Calu3 (cell line): ENCODE measurements around the gene EFNA2. TPM values are rescaled to one million over a fixed set of nuclear protein-coding genes. Genes with fewer than 3 reads are reported as not detected.

Experiments used
- BruUV-seq: library from RNA; stranded (reverse); fragments of 400-500 nt; replicated peaks from 2 replicates; lab custom pipeline; 2021; lab: Mats Ljungman, UMichigan
- CTCF ChIA-PET: fragments of 300-600 bp; sonication (Branson Sonifier 250); formaldehyde crosslinking; loops from one replicate; lab custom pipeline; 2022; ENCODE audit warnings: antibody characterized with exemption; lab: Charles Lee
- DNase-seq: peaks from one replicate; pipeline ENCODE4 v3.0.0; 2022
- H3K27ac Mint-ChIP-seq: one replicate; pipeline ENCODE4 v1.8.0; 2022; ENCODE audit warnings: mixed read lengths; ENCODE audit not compliant: unreplicated experiment
- H3K27me3 Mint-ChIP-seq: one replicate; pipeline ENCODE4 v1.8.0; 2022; ENCODE audit warnings: mixed read lengths; ENCODE audit not compliant: unreplicated experiment
- H3K36me3 Mint-ChIP-seq: one replicate; pipeline ENCODE4 v1.8.0; 2022; ENCODE audit warnings: mild to moderate bottlenecking, moderate library complexity, mixed read lengths; ENCODE audit not compliant: insufficient read depth, unreplicated experiment
- H3K4me1 Mint-ChIP-seq: one replicate; pipeline ENCODE4 v1.8.0; 2022; ENCODE audit warnings: mild to moderate bottlenecking, low read depth, mixed read lengths; ENCODE audit not compliant: unreplicated experiment
- H3K4me3 Mint-ChIP-seq: one replicate; pipeline ENCODE4 v1.8.0; 2022; ENCODE audit warnings: mild to moderate bottlenecking, low read depth, moderate library complexity, mixed read lengths; ENCODE audit not compliant: unreplicated experiment
- H3K9me3 Mint-ChIP-seq: one replicate; pipeline ENCODE4 v1.8.0; 2022; ENCODE audit warnings: low read depth, mixed read lengths; ENCODE audit not compliant: unreplicated experiment
- CTCF ChIP-seq: fragments of 200-600 bp; IDR thresholded peaks from one replicate; pipeline ENCODE4 v1.8.0; 2022; ENCODE audit warnings: antibody characterized with exemption; ENCODE audit not compliant: unreplicated experiment
- intact Hi-C: fragments of 100-400 bp; cut with micrococcal nuclease; formaldehyde crosslinking; loops from one replicate; pipeline ENCODE4 v1.10.0; 2022; ENCODE audit not compliant: unreplicated experiment
- total RNA-seq: library from RNA; stranded (reverse); gene quantifications from 2 replicates; pipeline ENCODE4 v1.2.3, GENCODE V29; 2022

The EFNA2 gene
- total RNA-seq, 1 experiment from 2014 or later, result 0.90 TPM

- intact Hi-C loops, result no loop called here
- TF ChIP-seq CTCF, result no peak
- Mint-ChIP-seq H3K27me3 (peaks cover 32% of the 10 kb centered on the region), H3K4me1 (peaks cover 8% of the 10 kb centered on the region), H3K36me3 (peaks cover 16% of the 10 kb centered on the region), H3K27ac (no peak overlapping the region), H3K4me3 (peak overlapping the region; percentile 34), H3K9me3 (no peaks in the 10 kb centered on the region)
- DNase-seq, result no peak
- CTCF ChIA-PET, result interaction anchor here (0.7 kb wide), 1 partner anchor 40 kb away, joined by 6 read pairs; no protein-coding TSS in a partner anchor
- BruUV-seq, result no TSS peak
Measured at GRCh38 chr19:1284293-1284978, 1.2 kb upstream of the EFNA2 start.

- Mint-ChIP-seq H3K9me3 (no peaks in the 10 kb centered on the region), H3K4me3 (peak overlapping the region; percentile 34), H3K27ac (no peak overlapping the region), H3K36me3 (peaks cover 9% of the 10 kb centered on the region), H3K4me1 (peaks cover 8% of the 10 kb centered on the region), H3K27me3 (peaks cover 32% of the 10 kb centered on the region)
- TF ChIP-seq CTCF, result no peak
- BruUV-seq, result no TSS peak
- intact Hi-C loops, result no loop called here
- CTCF ChIA-PET, result no interaction called here
- DNase-seq, result no peak
Measured at GRCh38 chr19:1284979-1285736, 515 bp upstream of the EFNA2 start.

GRCh38 chr19:1286487-1287353, 1.0 kb downstream of the EFNA2 start:
- intact Hi-C loops, result no loop called here
- Mint-ChIP-seq H3K4me1 (peaks cover 8% of the 10 kb centered on the region), H3K27me3 (peaks cover 32% of the 10 kb centered on the region), H3K4me3 (peak overlapping the region; percentile 67), H3K36me3 (peaks cover 9% of the 10 kb centered on the region), H3K9me3 (no peaks in the 10 kb centered on the region), H3K27ac (no peak overlapping the region)
- no TSS peak for BruUV-seq
- no peak for DNase-seq
- no peak for TF ChIP-seq CTCF
- CTCF ChIA-PET, result no interaction called here
